K562 (cell line): Measurements from ENCODE around the gene SMIM41. TPM values are rescaled to one million over a fixed set of nuclear protein-coding genes. Genes with fewer than 3 reads are reported as not detected.

ENCODE experiments used
- ATAC-seq: fragments of 200-7000 bp; cut with Tn5 transposase; 3 replicates; pipeline ENCODE4 v1.9.1; 2020; ENCODE audit warnings: moderate library complexity
- BruUV-seq: library from RNA; stranded (reverse); fragments of 400-500 nt; replicated peaks from 2 replicates; lab custom pipeline; 2021; lab: Mats Ljungman, UMichigan
- CTCF ChIA-PET: fragments of 300-600 bp; formaldehyde crosslinking; extraction: SDS; loops from one replicate; lab custom pipeline; 2021; ENCODE audit warnings: low intra/inter-chr PET ratio; lab: Yijun Ruan, JAX
- POLR2A ChIA-PET: fragments of 300-600, 350-650 bp; sonication (Branson Sonifier 250); formaldehyde crosslinking; extraction: SDS; loops from one replicate; lab custom pipeline; 2021; ENCODE audit warnings: antibody characterized with exemption, inconsistent platforms; lab: Yijun Ruan, JAX
- DNase-seq, 4 experiments: peaks; one replicate each; pipeline versions ENCODE4 v3.0.0 to v3.0.0-alpha.2; 2011 to 2018; ENCODE audit warnings: low spot score in 3 of 4, mixed read lengths in 3 of 4; ENCODE audit errors: extremely low read depth in 1 of 4
- FAIRE-seq: peaks from 2 replicates; lab custom pipeline; 2011; peaks lifted over from hg19 to GRCh38; lab: Jason Lieb, UNC
- H2AFZ ChIP-seq: 2 replicates; pipeline ENCODE4 v1.6.0; 2011; ENCODE audit warnings: low read depth, low read length, control low read depth, inconsistent platforms
- H3K27ac ChIP-seq: fragments of 200-600 bp; 3 replicates; pipeline ENCODE4 v1.8.0; 2011; ENCODE audit warnings: low read depth, mild to moderate bottlenecking, control low read depth, inconsistent platforms, low read length, moderate library complexity, mixed read lengths; ENCODE audit errors: extremely low read depth
- H3K27me3 ChIP-seq, 2 experiments: fragments of 300-600 bp in 1 of 2; 2 replicates in 1 of 2; 3 replicates in 1 of 2; pipeline versions ENCODE4 v1.6.0 to v1.8.0; 2011; ENCODE audit warnings: inconsistent platforms in 2 of 2, low read length in 2 of 2, mild to moderate bottlenecking in 1 of 2, mixed read lengths in 1 of 2, moderate library complexity in 1 of 2; ENCODE audit not compliant: control insufficient read depth in 2 of 2, insufficient read depth in 2 of 2
- H3K36me3 ChIP-seq: fragments of 300-600 bp; 3 replicates; pipeline ENCODE4 v1.8.0; 2011; ENCODE audit warnings: mild to moderate bottlenecking, low read length, inconsistent platforms; ENCODE audit not compliant: control insufficient read depth, insufficient read depth
- H3K4me1 ChIP-seq, 2 experiments: fragments of 200-600 bp in 1 of 2; replicated peaks in 1 of 2; 2 replicates in 1 of 2; 3 replicates in 1 of 2; pipeline versions ENCODE4 v1.5.1 to v1.8.0; 2011; ENCODE audit warnings: inconsistent platforms in 2 of 2, low read length in 2 of 2, mild to moderate bottlenecking in 1 of 2, mixed read lengths in 1 of 2, moderate library complexity in 1 of 2; ENCODE audit not compliant: control insufficient read depth in 2 of 2, insufficient read depth in 2 of 2
- H3K4me2 ChIP-seq: 2 replicates; pipeline ENCODE4 v1.6.1; 2011; ENCODE audit warnings: low read length, control low read depth, inconsistent platforms, mixed read lengths; ENCODE audit not compliant: insufficient read depth
- H3K4me3 ChIP-seq: fragments of 200-600 bp; sonication (generic), shearing (Covaris generic); 2 replicates; pipeline ENCODE4 v1.5.1; 2016; ENCODE audit warnings: control low read depth, inconsistent platforms
- H3K79me2 ChIP-seq: fragments of 200-600 bp; 3 replicates; pipeline ENCODE4 v1.8.0; 2011; ENCODE audit warnings: low read length, inconsistent platforms; ENCODE audit not compliant: control insufficient read depth, insufficient read depth
- H3K9ac ChIP-seq, 2 experiments: 2 replicates each; pipeline versions ENCODE4 v1.6.0 to v1.6.1; 2011; ENCODE audit warnings: low read depth in 2 of 2, low read length in 2 of 2, control low read depth in 1 of 2, inconsistent platforms in 1 of 2, mild to moderate bottlenecking in 1 of 2, mixed read lengths in 1 of 2; ENCODE audit not compliant: insufficient read depth in 1 of 2
- H3K9me1 ChIP-seq: one replicate; pipeline ENCODE4 v1.6.0; 2011; ENCODE audit warnings: inconsistent platforms, mild to moderate bottlenecking, low read length, moderate library complexity; ENCODE audit not compliant: control insufficient read depth, insufficient read depth
- H3K9me3 ChIP-seq: replicated peaks from 2 replicates; pipeline ENCODE4 v1.5.1; 2011; ENCODE audit warnings: low read depth, low read length, inconsistent platforms; ENCODE audit not compliant: control insufficient read depth, insufficient read depth
- H4K20me1 ChIP-seq: replicated peaks from 2 replicates; pipeline ENCODE4 v1.6.1; 2011; ENCODE audit warnings: low read length, inconsistent platforms, mixed read lengths; ENCODE audit not compliant: control insufficient read depth, insufficient read depth
- EWSR1 ChIP-seq: fragments of 450-650 bp; IDR thresholded peaks from 2 replicates; pipeline ENCODE4 v1.6.1; 2018; ENCODE audit warnings: borderline replicate concordance, mild to moderate bottlenecking, low read depth, moderate library complexity; ENCODE audit not compliant: partially characterized antibody
- MCM7 ChIP-seq, 2 experiments: fragments of 450-650 bp; IDR thresholded peaks; 2 replicates each; pipeline ENCODE4 v1.6.1; 2016 to 2018
- WGBS: fragments of 100-300 bp; shearing (Covaris generic); methylation state at CpG from one replicate; pipeline ENCODE4 v1.1.6; 2016; ENCODE audit warnings: low coverage, mixed read lengths; ENCODE audit not compliant: insufficient coverage; ENCODE audit errors: missing lambda C conversion rate; 5-methylcytosine and 5-hydroxymethylcytosine counted together
- in situ Hi-C: fragments of 300-500 bp; cut with MboI; formaldehyde crosslinking; loops from 4 replicates; pipeline ENCODE4 v1.15.0; 2018; ENCODE audit warnings: inconsistent platforms, mixed read lengths
- intact Hi-C: fragments of 100-400 bp; cut with micrococcal nuclease; formaldehyde crosslinking; loops from 2 replicates; pipeline ENCODE4 v1.14.2; 2022
- polyA plus RNA-seq, 8 experiments: library from polyadenylated mRNA; depleted of rRNA in 4 of 8; stranded (reverse) in 5 of 8; unstranded in 3 of 8; fragments of >200 nt; fragmentation: Nextera tagmentation in 2 of 8; fragmentation: Illumina TruSeq in 1 of 8; extraction: Ambion mirVana in 2 of 8; extraction: Trizol in 1 of 8; gene quantifications; 2 replicates each; pipeline versions ENCODE4 v1.2.1 to v1.2.3, GENCODE V29; 2011 to 2014; ENCODE audit warnings: inconsistent platforms in 1 of 8, missing spikeins in 1 of 8
- total RNA-seq, 7 experiments: library from RNA; depleted of rRNA in 6 of 7; stranded (reverse); fragments of >200 nt in 6 of 7; fragmentation: Illumina TruSeq in 2 of 7; extraction: Trizol in 2 of 7; gene quantifications; 2 replicates each; pipeline versions ENCODE4 v1.2.1 to v1.2.3, GENCODE V29; 2011 to 2021; ENCODE audit warnings: low replicate concordance in 1 of 7
- TF ChIP-seq, protein P1 (sequence below), 2 experiments: fragments of 450-650 bp; IDR thresholded peaks; 2 replicates each; pipeline ENCODE4 v1.6.1; 2018; ENCODE audit warnings: mild to moderate bottlenecking in 2 of 2, low read depth in 1 of 2; ENCODE audit not compliant: partially characterized antibody in 2 of 2
- TF ChIP-seq, protein P2 (sequence below): fragments of 150-350 bp; IDR thresholded peaks from 2 replicates; pipeline ENCODE4 v1.6.1; 2014; ENCODE audit warnings: low read depth, mild to moderate bottlenecking, low read length, borderline replicate concordance
- TF ChIP-seq, protein P3 (sequence below): sonication (generic); formaldehyde crosslinking; IDR thresholded peaks from 2 replicates; pipeline ENCODE4 v1.8.1; 2022; ENCODE audit warnings: missing genetic modification reagents
- TF ChIP-seq, protein P4 (sequence below): fragments of 450-650 bp; formaldehyde crosslinking; IDR thresholded peaks from 2 replicates; pipeline ENCODE4 v1.4.0; 2020; ENCODE audit warnings: mild to moderate bottlenecking, moderate library complexity

The SMIM41 gene
- total and polyA plus RNA-seq, 9 of the 15 experiments (the other 6 are each of a cell fraction or from before 2014, with no cell fraction given), result not detected

DNA sequence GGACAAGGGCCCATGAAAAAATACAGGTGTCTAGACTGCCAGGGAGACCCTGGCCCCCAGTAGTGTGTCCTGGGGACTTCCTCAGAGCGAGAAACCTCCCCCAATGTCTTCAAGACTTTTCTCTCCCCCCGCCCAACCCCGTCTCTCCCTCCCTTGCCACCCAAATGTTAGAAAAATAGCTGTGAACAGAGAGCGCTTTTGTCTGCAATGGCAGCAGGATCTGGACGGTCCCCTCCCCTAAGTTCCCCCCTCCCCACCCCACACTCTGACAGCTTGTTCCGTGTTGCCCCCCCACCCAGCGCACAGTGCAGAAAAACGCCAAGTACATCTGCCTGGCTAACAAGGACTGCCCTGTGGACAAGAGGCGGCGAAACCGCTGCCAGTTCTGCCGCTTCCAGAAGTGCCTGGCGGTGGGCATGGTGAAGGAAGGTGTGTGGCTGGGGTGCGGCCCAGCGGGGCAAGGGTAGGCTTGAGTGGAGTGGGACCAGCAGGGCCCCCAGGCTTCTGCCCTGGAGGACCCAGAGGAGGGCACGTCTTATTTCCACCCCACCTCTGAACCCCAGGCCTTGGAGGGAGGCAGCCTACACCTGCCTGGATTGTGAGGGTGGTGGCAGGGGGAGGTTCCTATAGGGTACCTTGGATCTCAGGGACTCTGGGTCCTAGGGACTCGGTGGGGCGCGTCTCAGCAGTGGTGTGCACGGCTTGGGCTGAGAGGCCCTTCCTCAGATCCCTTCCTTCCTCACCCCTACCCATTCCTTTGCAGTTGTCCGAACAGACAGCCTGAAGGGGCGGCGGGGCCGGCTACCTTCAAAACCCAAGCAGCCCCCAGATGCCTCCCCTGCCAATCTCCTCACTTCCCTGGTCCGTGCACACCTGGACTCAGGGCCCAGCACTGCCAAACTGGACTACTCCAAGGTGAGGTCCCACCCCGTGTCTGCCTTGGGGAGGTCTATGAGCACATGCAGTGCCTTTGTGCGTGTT, 23.5 kb upstream of the SMIM41 start:
- CTCF ChIA-PET, result no interaction called here
- intact Hi-C loops, result no loop called here
- no peak overlapping the region for H3K4me2 ChIP-seq
- no TSS peak for BruUV-seq
- DNase-seq (no peak), ATAC-seq (no peak), FAIRE-seq (no peak)
- in situ Hi-C loops, result no loop called here
- POLR2A ChIA-PET, result interaction anchor here (1.0 to 1.5 kb wide), 3 partner anchors 12 to 19 kb away, joined by 4 read pairs; no protein-coding TSS in a partner anchor
- no peaks in the 10 kb centered on the region for H3K36me3 ChIP-seq
- no peak overlapping the region for H2AFZ ChIP-seq
- H3K9ac ChIP-seq, result 0 out of 4 replicates have a peak overlapping the region, but pooled peaks of 1 of the 2 experiments have one; percentile 2
- no peak overlapping the region for H3K4me3 ChIP-seq
- H3K27me3 ChIP-seq, result peaks cover 0 to 16% of the 10 kb centered on the region in 2 experiments; a peak in 3 of 5 replicates
- no peaks in the 10 kb centered on the region for H3K9me3 ChIP-seq
- H3K4me1 ChIP-seq, result peaks cover 14 to 30% of the 10 kb centered on the region in 2 experiments; a peak in 4 of 5 replicates
- H3K9me1 ChIP-seq, result no peaks in the 10 kb centered on the region
- WGBS, result 38% methylated on average over 22 of the region's 27 CpGs
- no peak overlapping the region for H3K27ac ChIP-seq
- H3K79me2 ChIP-seq, result no peaks in the 10 kb centered on the region
- H4K20me1 ChIP-seq, result peaks cover 6% of the 10 kb centered on the region; the same call in 1 of the 2 replicates
- TF ChIP-seq, protein P1, sequence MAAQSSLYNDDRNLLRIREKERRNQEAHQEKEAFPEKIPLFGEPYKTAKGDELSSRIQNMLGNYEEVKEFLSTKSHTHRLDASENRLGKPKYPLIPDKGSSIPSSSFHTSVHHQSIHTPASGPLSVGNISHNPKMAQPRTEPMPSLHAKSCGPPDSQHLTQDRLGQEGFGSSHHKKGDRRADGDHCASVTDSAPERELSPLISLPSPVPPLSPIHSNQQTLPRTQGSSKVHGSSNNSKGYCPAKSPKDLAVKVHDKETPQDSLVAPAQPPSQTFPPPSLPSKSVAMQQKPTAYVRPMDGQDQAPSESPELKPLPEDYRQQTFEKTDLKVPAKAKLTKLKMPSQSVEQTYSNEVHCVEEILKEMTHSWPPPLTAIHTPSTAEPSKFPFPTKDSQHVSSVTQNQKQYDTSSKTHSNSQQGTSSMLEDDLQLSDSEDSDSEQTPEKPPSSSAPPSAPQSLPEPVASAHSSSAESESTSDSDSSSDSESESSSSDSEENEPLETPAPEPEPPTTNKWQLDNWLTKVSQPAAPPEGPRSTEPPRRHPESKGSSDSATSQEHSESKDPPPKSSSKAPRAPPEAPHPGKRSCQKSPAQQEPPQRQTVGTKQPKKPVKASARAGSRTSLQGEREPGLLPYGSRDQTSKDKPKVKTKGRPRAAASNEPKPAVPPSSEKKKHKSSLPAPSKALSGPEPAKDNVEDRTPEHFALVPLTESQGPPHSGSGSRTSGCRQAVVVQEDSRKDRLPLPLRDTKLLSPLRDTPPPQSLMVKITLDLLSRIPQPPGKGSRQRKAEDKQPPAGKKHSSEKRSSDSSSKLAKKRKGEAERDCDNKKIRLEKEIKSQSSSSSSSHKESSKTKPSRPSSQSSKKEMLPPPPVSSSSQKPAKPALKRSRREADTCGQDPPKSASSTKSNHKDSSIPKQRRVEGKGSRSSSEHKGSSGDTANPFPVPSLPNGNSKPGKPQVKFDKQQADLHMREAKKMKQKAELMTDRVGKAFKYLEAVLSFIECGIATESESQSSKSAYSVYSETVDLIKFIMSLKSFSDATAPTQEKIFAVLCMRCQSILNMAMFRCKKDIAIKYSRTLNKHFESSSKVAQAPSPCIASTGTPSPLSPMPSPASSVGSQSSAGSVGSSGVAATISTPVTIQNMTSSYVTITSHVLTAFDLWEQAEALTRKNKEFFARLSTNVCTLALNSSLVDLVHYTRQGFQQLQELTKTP (IDR thresholded peaks at IDR 0.05; ENCODE audit: low read depth in 1 of 2, partially characterized antibody in 2 of 2), result no peak
- TF ChIP-seq, protein P2, sequence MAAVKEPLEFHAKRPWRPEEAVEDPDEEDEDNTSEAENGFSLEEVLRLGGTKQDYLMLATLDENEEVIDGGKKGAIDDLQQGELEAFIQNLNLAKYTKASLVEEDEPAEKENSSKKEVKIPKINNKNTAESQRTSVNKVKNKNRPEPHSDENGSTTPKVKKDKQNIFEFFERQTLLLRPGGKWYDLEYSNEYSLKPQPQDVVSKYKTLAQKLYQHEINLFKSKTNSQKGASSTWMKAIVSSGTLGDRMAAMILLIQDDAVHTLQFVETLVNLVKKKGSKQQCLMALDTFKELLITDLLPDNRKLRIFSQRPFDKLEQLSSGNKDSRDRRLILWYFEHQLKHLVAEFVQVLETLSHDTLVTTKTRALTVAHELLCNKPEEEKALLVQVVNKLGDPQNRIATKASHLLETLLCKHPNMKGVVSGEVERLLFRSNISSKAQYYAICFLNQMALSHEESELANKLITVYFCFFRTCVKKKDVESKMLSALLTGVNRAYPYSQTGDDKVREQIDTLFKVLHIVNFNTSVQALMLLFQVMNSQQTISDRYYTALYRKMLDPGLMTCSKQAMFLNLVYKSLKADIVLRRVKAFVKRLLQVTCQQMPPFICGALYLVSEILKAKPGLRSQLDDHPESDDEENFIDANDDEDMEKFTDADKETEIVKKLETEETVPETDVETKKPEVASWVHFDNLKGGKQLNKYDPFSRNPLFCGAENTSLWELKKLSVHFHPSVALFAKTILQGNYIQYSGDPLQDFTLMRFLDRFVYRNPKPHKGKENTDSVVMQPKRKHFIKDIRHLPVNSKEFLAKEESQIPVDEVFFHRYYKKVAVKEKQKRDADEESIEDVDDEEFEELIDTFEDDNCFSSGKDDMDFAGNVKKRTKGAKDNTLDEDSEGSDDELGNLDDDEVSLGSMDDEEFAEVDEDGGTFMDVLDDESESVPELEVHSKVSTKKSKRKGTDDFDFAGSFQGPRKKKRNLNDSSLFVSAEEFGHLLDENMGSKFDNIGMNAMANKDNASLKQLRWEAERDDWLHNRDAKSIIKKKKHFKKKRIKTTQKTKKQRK, result no peak
- TF ChIP-seq, protein P3, sequence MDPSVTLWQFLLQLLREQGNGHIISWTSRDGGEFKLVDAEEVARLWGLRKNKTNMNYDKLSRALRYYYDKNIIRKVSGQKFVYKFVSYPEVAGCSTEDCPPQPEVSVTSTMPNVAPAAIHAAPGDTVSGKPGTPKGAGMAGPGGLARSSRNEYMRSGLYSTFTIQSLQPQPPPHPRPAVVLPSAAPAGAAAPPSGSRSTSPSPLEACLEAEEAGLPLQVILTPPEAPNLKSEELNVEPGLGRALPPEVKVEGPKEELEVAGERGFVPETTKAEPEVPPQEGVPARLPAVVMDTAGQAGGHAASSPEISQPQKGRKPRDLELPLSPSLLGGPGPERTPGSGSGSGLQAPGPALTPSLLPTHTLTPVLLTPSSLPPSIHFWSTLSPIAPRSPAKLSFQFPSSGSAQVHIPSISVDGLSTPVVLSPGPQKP (CRISPR knock-in tag), result no peak
- TF ChIP-seq EWSR1, result no peak
- TF ChIP-seq MCM7 (IDR thresholded peaks at IDR 0.05), result no peak
- TF ChIP-seq, protein P4, sequence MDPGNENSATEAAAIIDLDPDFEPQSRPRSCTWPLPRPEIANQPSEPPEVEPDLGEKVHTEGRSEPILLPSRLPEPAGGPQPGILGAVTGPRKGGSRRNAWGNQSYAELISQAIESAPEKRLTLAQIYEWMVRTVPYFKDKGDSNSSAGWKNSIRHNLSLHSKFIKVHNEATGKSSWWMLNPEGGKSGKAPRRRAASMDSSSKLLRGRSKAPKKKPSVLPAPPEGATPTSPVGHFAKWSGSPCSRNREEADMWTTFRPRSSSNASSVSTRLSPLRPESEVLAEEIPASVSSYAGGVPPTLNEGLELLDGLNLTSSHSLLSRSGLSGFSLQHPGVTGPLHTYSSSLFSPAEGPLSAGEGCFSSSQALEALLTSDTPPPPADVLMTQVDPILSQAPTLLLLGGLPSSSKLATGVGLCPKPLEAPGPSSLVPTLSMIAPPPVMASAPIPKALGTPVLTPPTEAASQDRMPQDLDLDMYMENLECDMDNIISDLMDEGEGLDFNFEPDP (CRISPR knock-in tag), result no peak
